GM23248 (cell line): ENCODE results near the gene TICAM1. TPM values are rescaled to one million over a fixed set of nuclear protein-coding genes. Genes with fewer than 3 reads are reported as not detected.
"Not testable (repeated sequence)": the region's sequence is repeated elsewhere in the genome, so short reads cannot be mapped to it uniquely, and the experiment has no call there.

Experiments
- DNase-seq: peaks from one replicate; pipeline ENCODE4 v3.0.0-alpha.2; 2015
- H2AFZ ChIP-seq: fragments of 200-600 bp; sonication (generic); 2 replicates; pipeline ENCODE4 v1.6.1; 2016; ENCODE audit warnings: antibody characterized with exemption
- H3F3A ChIP-seq: fragments of 200-600 bp; sonication (generic); 2 replicates; pipeline ENCODE4 v1.6.1; 2016; ENCODE audit warnings: mild to moderate bottlenecking, antibody characterized with exemption, mixed run types; ENCODE audit not compliant: insufficient read depth
- H3K27ac ChIP-seq: fragments of 200-600 bp; sonication (generic); 2 replicates; pipeline ENCODE4 v1.5.1; 2016; ENCODE audit warnings: mild to moderate bottlenecking
- H3K27me3 ChIP-seq: fragments of 200-600 bp; sonication (generic); replicated peaks from 2 replicates; pipeline ENCODE4 v1.6.1; 2016; ENCODE audit warnings: mild to moderate bottlenecking; ENCODE audit not compliant: insufficient read depth
- H3K36me3 ChIP-seq: fragments of 200-600 bp; sonication (generic); 2 replicates; pipeline ENCODE4 v1.6.1; 2016; ENCODE audit warnings: low read depth, mild to moderate bottlenecking
- H3K4me1 ChIP-seq: fragments of 200-600 bp; sonication (generic); 2 replicates; pipeline ENCODE4 v1.6.1; 2016; ENCODE audit warnings: mild to moderate bottlenecking; ENCODE audit not compliant: insufficient read depth
- H3K4me2 ChIP-seq: fragments of 200-600 bp; sonication (generic); one replicate; pipeline ENCODE4 v1.6.1; 2016; ENCODE audit warnings: mild to moderate bottlenecking; ENCODE audit not compliant: unreplicated experiment
- H3K4me3 ChIP-seq: fragments of 200-600 bp; sonication (generic); 2 replicates; pipeline ENCODE4 v1.5.1; 2016; ENCODE audit warnings: mild to moderate bottlenecking
- H3K79me2 ChIP-seq: fragments of 200-600 bp; sonication (generic); 2 replicates; pipeline ENCODE4 v1.6.1; 2016; ENCODE audit warnings: mild to moderate bottlenecking; ENCODE audit not compliant: insufficient read depth
- H3K9ac ChIP-seq: fragments of 200-600 bp; sonication (generic); 2 replicates; pipeline ENCODE4 v1.6.1; 2016; ENCODE audit warnings: mild to moderate bottlenecking
- H3K9me2 ChIP-seq: fragments of 200-600 bp; sonication (generic); 2 replicates; pipeline ENCODE4 v1.6.1; 2016; ENCODE audit warnings: mixed run types, mild to moderate bottlenecking, moderate library complexity; ENCODE audit not compliant: insufficient read depth
- H3K9me3 ChIP-seq: fragments of 200-600 bp; sonication (generic); one replicate; pipeline ENCODE4 v1.6.1; 2017; ENCODE audit warnings: low read depth
- H4K20me1 ChIP-seq: fragments of 200-600 bp; sonication (generic); 2 replicates; pipeline ENCODE4 v1.6.0; 2016; ENCODE audit not compliant: insufficient read depth
- EZH2 ChIP-seq: fragments of 200-600 bp; sonication (generic); IDR thresholded peaks from 2 replicates; pipeline ENCODE4 v1.6.1; 2018; ENCODE audit warnings: antibody characterized with exemption, mild to moderate bottlenecking; ENCODE audit not compliant: insufficient read depth, poor library complexity, severe bottlenecking
- EZH2phosphoT487 ChIP-seq: fragments of 200-600 bp; sonication (generic); IDR thresholded peaks from 2 replicates; pipeline ENCODE4 v1.6.1; 2018; ENCODE audit warnings: antibody characterized with exemption, moderate library complexity, mild to moderate bottlenecking, low read depth; ENCODE audit not compliant: insufficient read depth
- WGBS, 2 experiments: methylation state at CpG; one replicate each; pipeline ENCODE4 v1.1.6; 2015 to 2017; ENCODE audit warnings: low lambda C conversion rate in 2 of 2, low coverage in 1 of 2; ENCODE audit errors: missing lambda C conversion rate in 2 of 2; 5-methylcytosine and 5-hydroxymethylcytosine counted together
- in situ Hi-C: fragments of 300-500 bp; cut with MboI; formaldehyde crosslinking; loops from 2 replicates; pipeline ENCODE4 v1.15.0; 2020
- polyA plus RNA-seq: library from polyadenylated mRNA; unstranded; fragments of >200 nt; fragmentation: Nextera tagmentation; extraction: Ambion mirVana; gene quantifications from 2 replicates; pipeline ENCODE4 v1.2.1, GENCODE V29; 2016
- total RNA-seq: library from RNA; depleted of rRNA; stranded (reverse); fragments of >200 nt; shearing (Covaris generic); gene quantifications from 2 replicates; pipeline ENCODE4 v1.2.3, GENCODE V29; 2014

The TICAM1 gene
- total and polyA plus RNA-seq, 2 experiments from 2014 or later: 4.2 to 19.9 TPM

DNA sequence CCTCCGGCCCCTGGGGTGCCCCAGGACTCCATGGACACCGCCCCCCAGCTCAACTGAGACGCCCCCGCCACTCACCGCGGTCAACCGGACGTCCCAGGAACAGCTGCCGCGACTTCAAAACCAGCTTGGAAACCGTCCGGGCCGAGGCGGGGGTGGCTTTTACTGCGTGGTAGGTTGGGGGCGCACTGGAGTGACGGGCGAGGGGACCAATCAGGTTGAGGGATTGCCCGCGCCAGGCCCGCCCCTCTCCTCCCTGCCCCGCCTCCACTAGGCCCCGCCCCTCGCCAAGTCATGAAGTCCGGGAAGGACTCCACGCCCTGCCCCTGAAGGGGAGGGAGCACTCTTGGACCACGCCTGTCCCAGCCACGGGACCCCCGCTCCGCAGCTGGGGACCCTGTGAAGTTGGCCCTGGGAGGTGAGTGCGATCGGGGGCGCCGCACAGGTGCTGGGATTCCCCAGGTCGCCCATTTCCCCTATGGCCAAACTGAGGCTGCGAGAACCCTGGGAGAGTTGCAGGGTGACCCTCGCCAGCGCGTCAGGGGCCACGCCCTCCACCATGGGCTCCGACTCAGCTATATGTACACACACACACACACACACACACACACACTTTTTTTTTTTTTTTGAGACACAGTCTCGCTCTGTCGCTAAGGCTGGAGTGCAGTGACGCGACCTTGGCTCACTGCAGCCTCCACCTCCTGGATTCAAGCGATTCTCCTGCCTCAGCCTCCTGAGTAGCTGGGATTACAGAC lies 36.2 kb upstream of the TICAM1 start, which contains the start of gene PLIN3:
PLIN3 (minus strand) TSS at position 134 of the 752 bp plus-strand sequence. CDS start 6,273 bp downstream, outside the sequence.
- no peaks in the 10 kb centered on the region for H3K9me3 ChIP-seq
- WGBS, 2 experiments: 2 to 4% methylated on average over 33 to 44 of the region's 46 CpGs
- H2AFZ ChIP-seq: peak within 1 kb of the TSS; percentile 62
- H3K27me3 ChIP-seq: no peaks in the 10 kb centered on the region
- peaks cover 22% of the 10 kb centered on the region for H3K4me1 ChIP-seq
- H3K4me2 ChIP-seq: peak within 1 kb of the TSS; percentile 87
- in situ Hi-C loops: no loop called here
- H3K9me2 ChIP-seq: no peaks in the 10 kb centered on the region
- peaks cover 7% of the 10 kb centered on the region; the same call in 1 of the 2 replicates for H3K36me3 ChIP-seq
- TF ChIP-seq EZH2: no peak
- TF ChIP-seq EZH2phosphoT487: no peak
- H3K27ac ChIP-seq: peak within 1 kb of the TSS; percentile 90
- H3K9ac ChIP-seq: peak within 1 kb of the TSS; percentile 94
- no peaks in the 10 kb centered on the region; the same call in 1 of the 2 replicates for H4K20me1 ChIP-seq
- peaks cover 36% of the 10 kb centered on the region for H3F3A ChIP-seq
- DNase-seq: peak; percentile 96
- peaks cover 47% of the 10 kb centered on the region for H3K79me2 ChIP-seq
- H3K4me3 ChIP-seq: peak within 1 kb of the TSS; percentile 98

DNA sequence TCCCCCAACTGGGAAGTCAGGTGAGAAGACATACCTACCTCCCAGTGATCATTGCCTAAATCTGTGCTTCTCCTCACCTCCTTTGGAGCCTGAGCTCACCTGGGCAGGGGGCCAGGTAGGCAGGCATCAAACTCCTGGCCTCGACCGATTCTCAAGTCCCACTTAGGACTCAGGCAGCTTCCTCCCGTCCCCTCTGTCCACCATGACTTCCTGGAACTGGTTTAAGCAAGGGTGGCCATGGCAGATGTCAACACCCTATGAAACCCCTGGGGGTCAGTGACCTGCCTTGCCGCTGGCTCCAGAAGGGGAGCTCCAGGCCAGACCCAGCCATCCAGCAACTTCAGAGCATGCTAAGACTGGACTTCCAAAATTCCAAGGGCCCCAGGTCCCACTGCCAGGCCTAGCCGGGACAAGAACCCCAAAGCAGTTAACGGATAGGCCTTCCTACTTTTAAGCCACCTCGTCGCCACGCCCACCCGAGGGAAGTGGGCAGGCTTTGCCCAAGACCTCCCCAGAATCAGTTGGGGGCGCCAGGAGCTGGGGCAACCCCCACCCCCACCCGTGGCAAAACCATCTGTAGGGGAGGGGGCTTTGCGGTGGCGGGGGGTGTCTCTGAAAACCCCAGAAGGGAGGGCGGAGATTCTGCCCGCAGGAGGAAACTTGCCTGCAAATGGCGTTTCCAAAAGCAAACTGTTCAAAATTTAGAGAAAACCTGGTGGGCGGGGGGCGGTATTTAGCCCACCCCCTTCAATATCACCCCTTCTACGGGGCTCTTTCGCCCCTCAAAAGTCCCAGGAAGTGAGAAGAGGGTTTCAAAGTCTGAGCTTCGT lies 35.3 kb upstream of the TICAM1 start:
- Histone ChIP-seq H3K9ac (peak overlapping the region; percentile 94), H3F3A (peaks cover 35% of the 10 kb centered on the region), H2AFZ (peak overlapping the region; percentile 40; the same call in 1 of the 2 replicates), H3K27me3 (no peaks in the 10 kb centered on the region), H3K27ac (peak overlapping the region; percentile 90), H3K9me2 (no peaks in the 10 kb centered on the region), H3K36me3 (peaks cover 13% of the 10 kb centered on the region; the same call in 1 of the 2 replicates), H3K4me1 (peaks cover 22% of the 10 kb centered on the region), H4K20me1 (no peaks in the 10 kb centered on the region; the same call in 1 of the 2 replicates), H3K9me3 (no peaks in the 10 kb centered on the region), H3K4me2 (peak overlapping the region; percentile 87), H3K79me2 (peaks cover 56% of the 10 kb centered on the region), H3K4me3 (peak overlapping the region; percentile 98)
- WGBS, 2 experiments: 2% methylated on average over 18 to 22 of the region's 22 CpGs
- in situ Hi-C loops: no loop called here
- DNase-seq: peak; percentile 85
- TF ChIP-seq EZH2: no peak
- no peak for TF ChIP-seq EZH2phosphoT487

DNA sequence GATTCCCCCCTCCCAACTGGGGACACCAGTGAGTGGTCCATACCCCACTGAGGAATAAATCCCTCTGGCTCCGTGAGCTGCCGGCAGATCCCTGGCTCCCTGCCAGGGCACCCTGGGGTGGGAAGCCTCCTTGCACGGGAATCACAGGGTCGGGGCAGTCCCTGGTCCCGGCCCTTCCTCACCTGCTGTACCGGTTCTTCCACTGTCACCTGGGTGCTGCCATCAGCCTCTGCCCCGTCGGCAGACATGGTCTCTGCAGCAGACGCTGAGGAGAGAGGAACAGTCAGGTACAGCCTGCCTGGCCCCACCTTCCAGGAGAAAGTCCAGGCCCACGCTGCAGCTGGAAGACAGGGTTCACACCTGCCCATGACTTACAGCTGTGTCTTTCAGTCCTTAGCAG lies 29.6 kb upstream of the TICAM1 start:
- no peak for TF ChIP-seq EZH2phosphoT487
- no peak for TF ChIP-seq EZH2
- no peak overlapping the region for H3K4me2 ChIP-seq
- H4K20me1 ChIP-seq: no peaks in the 10 kb centered on the region; the same call in 1 of the 2 replicates
- no peaks in the 10 kb centered on the region for H3K9me2 ChIP-seq
- 0 out of 2 replicates have a peak overlapping the region, but pooled peaks have one; percentile 20 for H3K9ac ChIP-seq
- DNase-seq: no peak
- H3K4me3 ChIP-seq: no peak overlapping the region
- WGBS, 2 experiments: 62 to 77% methylated on average over 9 to 10 of the region's 10 CpGs
- no peaks in the 10 kb centered on the region for H3K9me3 ChIP-seq
- peaks cover 99% of the 10 kb centered on the region for H3K79me2 ChIP-seq
- H3K27ac ChIP-seq: no peak overlapping the region
- in situ Hi-C loops: no loop called here
- no peak overlapping the region for H2AFZ ChIP-seq
- peaks cover 49% of the 10 kb centered on the region for H3K36me3 ChIP-seq
- H3K27me3 ChIP-seq: no peaks in the 10 kb centered on the region
- 0 out of 2 replicates have a peak, but pooled peaks cover 8% of the 10 kb centered on the region for H3F3A ChIP-seq
- peaks cover 9% of the 10 kb centered on the region; the same call in 1 of the 2 replicates for H3K4me1 ChIP-seq

DNA sequence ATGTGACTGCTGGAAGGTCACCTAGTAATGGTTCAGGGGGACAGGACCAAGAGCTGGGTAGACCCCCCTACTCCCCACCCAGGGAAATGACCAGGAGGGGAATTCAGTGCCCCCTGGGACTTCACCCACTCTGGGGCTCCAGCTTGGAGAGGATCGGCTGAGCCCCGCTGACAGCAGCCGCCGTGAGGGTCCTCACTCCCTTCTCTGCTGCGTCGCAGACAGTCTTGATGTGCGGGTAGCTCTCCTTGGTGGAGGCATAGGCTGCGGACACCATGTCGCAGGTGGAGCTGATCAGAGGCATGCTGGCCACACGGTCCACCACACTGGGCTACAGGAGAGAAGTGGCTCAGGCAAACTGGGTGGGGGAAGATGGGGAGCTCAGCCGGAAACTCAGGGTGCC lies 28.2 kb upstream of the TICAM1 start:
- no peak overlapping the region for H2AFZ ChIP-seq
- H3K4me3 ChIP-seq: no peak overlapping the region
- H3K4me1 ChIP-seq: no peaks in the 10 kb centered on the region
- no peak overlapping the region for H3K9ac ChIP-seq
- no peaks in the 10 kb centered on the region; the same call in 1 of the 2 replicates for H4K20me1 ChIP-seq
- TF ChIP-seq EZH2phosphoT487 (no peak), EZH2 (no peak)
- H3K27me3 ChIP-seq: no peaks in the 10 kb centered on the region
- no peak overlapping the region for H3K27ac ChIP-seq
- H3K4me2 ChIP-seq: no peak overlapping the region
- in situ Hi-C loops: no loop called here
- no peaks in the 10 kb centered on the region for H3K9me2 ChIP-seq
- 87 to 89% methylated on average over 11 of the region's 11 CpGs for WGBS, 2 experiments
- no peak for DNase-seq
- H3K36me3 ChIP-seq: peaks cover 56% of the 10 kb centered on the region
- peaks cover 99% of the 10 kb centered on the region for H3K79me2 ChIP-seq
- no peaks in the 10 kb centered on the region for H3K9me3 ChIP-seq
- H3F3A ChIP-seq: peaks cover 15% of the 10 kb centered on the region; the same call in 1 of the 2 replicates

DNA sequence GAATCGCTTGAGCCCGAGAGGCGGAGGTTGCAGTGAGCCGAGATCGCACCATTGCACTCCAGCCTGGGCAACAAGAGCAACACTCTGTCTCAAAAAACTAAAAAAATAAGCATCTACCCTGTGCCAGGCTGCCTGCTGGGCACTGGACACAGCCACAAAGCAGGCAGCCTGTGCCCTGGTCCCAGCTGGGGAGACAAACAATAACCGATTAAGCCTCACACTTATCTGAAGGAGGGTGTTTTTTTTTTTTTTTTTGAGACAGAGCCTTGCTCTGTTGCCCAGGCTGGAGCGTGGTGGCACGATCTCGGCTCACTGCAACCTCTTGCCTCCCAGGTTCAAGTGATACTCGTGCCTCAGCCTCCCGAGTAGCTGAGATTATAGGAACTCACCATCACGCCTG lies 25.0 kb upstream of the TICAM1 start:
- 88 to 89% methylated on average over 7 to 12 of the region's 12 CpGs for WGBS, 2 experiments
- H2AFZ ChIP-seq, H3K4me3 ChIP-seq, H3K4me2 ChIP-seq, H3K27ac ChIP-seq, H3K9me2 ChIP-seq, DNase-seq, H3K27me3 ChIP-seq, H3K4me1 ChIP-seq, in situ Hi-C loops, H3K9ac ChIP-seq, H4K20me1 ChIP-seq, H3K9me3 ChIP-seq: not testable (repeated sequence)
- H3K36me3 ChIP-seq: peaks cover 65% of the 10 kb centered on the region
- H3F3A ChIP-seq: peaks cover 22% of the 10 kb centered on the region; the same call in 1 of the 2 replicates
- peaks cover 97% of the 10 kb centered on the region for H3K79me2 ChIP-seq

DNA sequence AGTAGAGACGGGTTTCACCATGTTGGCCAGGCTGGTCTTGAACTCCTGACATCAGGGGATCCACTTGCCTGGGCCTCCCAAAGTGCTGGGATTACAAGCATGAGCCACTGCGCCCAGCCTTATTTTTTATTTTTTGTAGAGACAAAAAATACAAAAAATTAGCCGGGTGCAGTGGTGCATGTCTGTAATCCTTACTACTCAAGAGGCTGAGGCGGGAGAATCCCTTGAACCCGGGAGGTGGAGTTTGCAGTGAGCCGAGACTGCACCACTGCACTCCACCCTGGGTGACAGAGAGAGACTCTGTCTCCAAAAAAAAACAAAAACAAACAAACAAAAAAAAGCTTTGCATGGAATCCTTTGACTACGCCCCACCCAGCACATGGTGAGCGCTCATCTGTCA lies 22.0 kb upstream of the TICAM1 start:
- H2AFZ ChIP-seq, H3K9ac ChIP-seq, H3K4me3 ChIP-seq, H3K4me1 ChIP-seq, H3K27me3 ChIP-seq, H3K9me3 ChIP-seq, in situ Hi-C loops, H3K27ac ChIP-seq, H4K20me1 ChIP-seq, H3K4me2 ChIP-seq, DNase-seq, H3K9me2 ChIP-seq: not testable (repeated sequence)
- peaks cover 34% of the 10 kb centered on the region for H3F3A ChIP-seq
- H3K36me3 ChIP-seq: peaks cover 63% of the 10 kb centered on the region
- WGBS, 2 experiments: 77% methylated on average over 8 of the region's 8 CpGs
- peaks cover 91% of the 10 kb centered on the region for H3K79me2 ChIP-seq
